Measurements from ENCODE around the gene TTC33. TPM values are rescaled to one million over a fixed set of nuclear protein-coding genes. Genes with fewer than 3 reads are reported as not detected.
A peak's percentile ranks its signal among the peaks of the same experiment; 100 is the strongest.
"Not testable (repeated sequence)": the region's sequence is repeated elsewhere in the genome, so short reads cannot be mapped to it uniquely, and the experiment has no call there.

The TTC33 gene
- total RNA-seq, 1 experiment from 2014 or later = 21.6 TPM

- peak; percentile 82 for DNase-seq (ENCODE audit: low read depth, low spot score)
- in situ Hi-C loops (cut with HindIII; ENCODE audit: low pct_unique_long_range_greater_than_20kb, low sequenced_read_pairs) = no loop called here
Measured at GRCh38 chr5:40736103-40736875, 19.5 kb downstream of the TTC33 start.

- no peak for DNase-seq (ENCODE audit: low read depth, low spot score)
- in situ Hi-C loops (cut with HindIII; ENCODE audit: low pct_unique_long_range_greater_than_20kb, low sequenced_read_pairs) = no loop called here
Measured at GRCh38 chr5:40735609-40736008, 20.2 kb downstream of the TTC33 start.

- no peak for DNase-seq (ENCODE audit: low read depth, low spot score)
- in situ Hi-C loops (cut with HindIII; ENCODE audit: low pct_unique_long_range_greater_than_20kb, low sequenced_read_pairs) = no loop called here
Measured at GRCh38 chr5:40734986-40735385, 20.8 kb downstream of the TTC33 start.

- in situ Hi-C loops (cut with HindIII; ENCODE audit: low pct_unique_long_range_greater_than_20kb, low sequenced_read_pairs) = no loop called here
- DNase-seq (ENCODE audit: low read depth, low spot score) = no peak
Measured at GRCh38 chr5:40733879-40734563, 21.7 kb downstream of the TTC33 start.

GRCh38 chr5:40733434-40733833 is 22.3 kb downstream of the TTC33 start:
- in situ Hi-C loops (cut with HindIII; ENCODE audit: low pct_unique_long_range_greater_than_20kb, low sequenced_read_pairs) = no loop called here
- no peak for DNase-seq (ENCODE audit: low read depth, low spot score)

GRCh38 chr5:40722497-40722911 is 33.3 kb downstream of the TTC33 start:
- DNase-seq (ENCODE audit: low read depth, low spot score); in situ Hi-C loops (cut with HindIII; ENCODE audit: low pct_unique_long_range_greater_than_20kb, low sequenced_read_pairs): not testable (repeated sequence)

- DNase-seq (ENCODE audit: low read depth, low spot score) = no peak
- in situ Hi-C loops (cut with HindIII; ENCODE audit: low pct_unique_long_range_greater_than_20kb, low sequenced_read_pairs) = no loop called here
Measured at GRCh38 chr5:40720069-40720468, 35.7 kb downstream of the TTC33 start.

GRCh38 chr5:40717281-40717680 is 38.5 kb downstream of the TTC33 start:
- DNase-seq (ENCODE audit: low read depth, low spot score) = peak; percentile 22

GRCh38 chr5:40716590-40716989 is 39.2 kb downstream of the TTC33 start:
- in situ Hi-C loops (cut with HindIII; ENCODE audit: low pct_unique_long_range_greater_than_20kb, low sequenced_read_pairs) = no loop called here
- DNase-seq (ENCODE audit: low read depth, low spot score) = no peak

More at GRCh38 chr5:40717281-40717680, 38.5 kb downstream of the TTC33 start:
- in situ Hi-C loops (cut with HindIII; ENCODE audit: low pct_unique_long_range_greater_than_20kb, low sequenced_read_pairs) = no loop called here

GRCh38 chr5:40716000-40716399 is 39.8 kb downstream of the TTC33 start:
- in situ Hi-C loops (cut with HindIII; ENCODE audit: low pct_unique_long_range_greater_than_20kb, low sequenced_read_pairs) = no loop called here
- peak; percentile 69 for DNase-seq (ENCODE audit: low read depth, low spot score)

- no peak for DNase-seq (ENCODE audit: low read depth, low spot score)
- in situ Hi-C loops (cut with HindIII; ENCODE audit: low pct_unique_long_range_greater_than_20kb, low sequenced_read_pairs) = no loop called here
Measured at GRCh38 chr5:40714001-40714400, 41.8 kb downstream of the TTC33 start.

GRCh38 chr5:40710575-40710974 is 45.2 kb downstream of the TTC33 start:
- DNase-seq (ENCODE audit: low read depth, low spot score); in situ Hi-C loops (cut with HindIII; ENCODE audit: low pct_unique_long_range_greater_than_20kb, low sequenced_read_pairs): not testable (repeated sequence)

GRCh38 chr5:40705484-40705883 is 50.3 kb downstream of the TTC33 start:
- in situ Hi-C loops (cut with HindIII; ENCODE audit: low pct_unique_long_range_greater_than_20kb, low sequenced_read_pairs); DNase-seq (ENCODE audit: low read depth, low spot score): not testable (repeated sequence)

- DNase-seq (ENCODE audit: low read depth, low spot score); in situ Hi-C loops (cut with HindIII; ENCODE audit: low pct_unique_long_range_greater_than_20kb, low sequenced_read_pairs): not testable (repeated sequence)
Measured at GRCh38 chr5:40702027-40702426, 53.7 kb downstream of the TTC33 start.

- DNase-seq (ENCODE audit: low read depth, low spot score) = no peak
- in situ Hi-C loops (cut with HindIII; ENCODE audit: low pct_unique_long_range_greater_than_20kb, low sequenced_read_pairs) = no loop called here
Measured at GRCh38 chr5:40700116-40700782, 55.5 kb downstream of the TTC33 start.

GRCh38 chr5:40694433-40694832 is 61.3 kb downstream of the TTC33 start:
- no peak for DNase-seq (ENCODE audit: low read depth, low spot score)
- in situ Hi-C loops (cut with HindIII; ENCODE audit: low pct_unique_long_range_greater_than_20kb, low sequenced_read_pairs) = loop anchor here (25.0 kb wide), 1 partner anchor 1107 kb away; no protein-coding TSS in a partner anchor

- in situ Hi-C loops (cut with HindIII; ENCODE audit: low pct_unique_long_range_greater_than_20kb, low sequenced_read_pairs) = loop anchor here (25.0 kb wide), 1 partner anchor 1105 kb away; no protein-coding TSS in a partner anchor
- no peak for DNase-seq (ENCODE audit: low read depth, low spot score)
Measured at GRCh38 chr5:40691894-40692293, 63.9 kb downstream of the TTC33 start.

- DNase-seq (ENCODE audit: low read depth, low spot score) = no peak
- in situ Hi-C loops (cut with HindIII; ENCODE audit: low pct_unique_long_range_greater_than_20kb, low sequenced_read_pairs) = loop anchor here (25.0 kb wide), 1 partner anchor 1103 kb away; no protein-coding TSS in a partner anchor
Measured at GRCh38 chr5:40690267-40690666, 65.5 kb downstream of the TTC33 start.
